ENCODE data around the gene SNX13. TPM values are rescaled to one million over a fixed set of nuclear protein-coding genes. Genes with fewer than 3 reads are reported as not detected.
A peak's percentile ranks its signal among the peaks of the same experiment; 100 is the strongest.

SNX13 gene
- total RNA-seq, 2 experiments from 2014 or later: 20.7 to 24.1 TPM

DNA sequence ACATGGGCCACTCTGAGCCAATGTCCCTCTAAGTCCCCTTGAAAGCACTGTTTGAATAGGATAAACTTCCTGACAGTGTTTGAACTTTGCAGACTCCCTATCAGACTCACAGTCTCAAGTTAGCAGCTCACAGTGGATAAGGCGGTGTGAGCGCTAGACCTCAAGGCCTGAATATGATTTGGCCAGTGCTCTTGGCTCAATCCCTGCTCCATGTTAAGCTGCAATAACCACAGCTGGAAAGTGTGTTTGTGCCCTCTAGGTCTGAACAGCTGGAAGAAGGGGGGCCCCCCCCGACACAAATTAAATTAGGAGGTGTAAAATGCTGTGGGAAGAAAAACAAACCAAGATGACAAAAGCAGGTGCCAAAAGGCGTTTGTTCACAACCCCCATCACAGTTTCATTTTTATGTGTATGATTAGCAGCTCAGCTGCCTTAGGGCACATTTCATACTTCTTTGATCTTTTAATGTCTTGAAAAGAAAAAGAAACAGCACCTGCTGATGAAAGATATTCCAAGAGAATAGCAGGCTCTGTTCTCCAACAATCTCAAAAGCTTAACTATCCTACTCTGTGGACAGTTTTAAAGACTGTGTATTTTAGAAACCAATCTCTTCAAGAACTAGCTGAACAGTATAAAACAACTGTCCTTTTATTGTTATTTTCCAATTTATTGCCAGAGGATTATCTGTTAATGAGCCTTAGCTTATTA is 167.6 kb downstream of the SNX13 start:
- H3K9me3 Mint-ChIP-seq: no peaks in the 10 kb centered on the region
- intact Hi-C loops (cut with micrococcal nuclease): loop anchor here (10.0 kb wide), 3 partner anchors 172 to 552 kb away; partner anchors contain the start of gene SNX13
- H3K4me1 Mint-ChIP-seq (ENCODE audit: low read depth): peaks cover 7% of the 10 kb centered on the region
- no peak overlapping the region for H3K27ac Mint-ChIP-seq
- TF ChIP-seq, protein P1, sequence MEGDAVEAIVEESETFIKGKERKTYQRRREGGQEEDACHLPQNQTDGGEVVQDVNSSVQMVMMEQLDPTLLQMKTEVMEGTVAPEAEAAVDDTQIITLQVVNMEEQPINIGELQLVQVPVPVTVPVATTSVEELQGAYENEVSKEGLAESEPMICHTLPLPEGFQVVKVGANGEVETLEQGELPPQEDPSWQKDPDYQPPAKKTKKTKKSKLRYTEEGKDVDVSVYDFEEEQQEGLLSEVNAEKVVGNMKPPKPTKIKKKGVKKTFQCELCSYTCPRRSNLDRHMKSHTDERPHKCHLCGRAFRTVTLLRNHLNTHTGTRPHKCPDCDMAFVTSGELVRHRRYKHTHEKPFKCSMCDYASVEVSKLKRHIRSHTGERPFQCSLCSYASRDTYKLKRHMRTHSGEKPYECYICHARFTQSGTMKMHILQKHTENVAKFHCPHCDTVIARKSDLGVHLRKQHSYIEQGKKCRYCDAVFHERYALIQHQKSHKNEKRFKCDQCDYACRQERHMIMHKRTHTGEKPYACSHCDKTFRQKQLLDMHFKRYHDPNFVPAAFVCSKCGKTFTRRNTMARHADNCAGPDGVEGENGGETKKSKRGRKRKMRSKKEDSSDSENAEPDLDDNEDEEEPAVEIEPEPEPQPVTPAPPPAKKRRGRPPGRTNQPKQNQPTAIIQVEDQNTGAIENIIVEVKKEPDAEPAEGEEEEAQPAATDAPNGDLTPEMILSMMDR (IDR thresholded peaks at IDR 0.05): no peak
- ChIA-PET POLR2A (no interaction called here), CTCF (interaction anchor here (1.2 to 6.2 kb wide), 5 partner anchors 10 to 544 kb away, joined by 3 to 56 read pairs (median 6); no protein-coding TSS in a partner anchor)
- H3K4me3 Mint-ChIP-seq: no peak overlapping the region
- H3K36me3 Mint-ChIP-seq (ENCODE audit: low read depth): no peaks in the 10 kb centered on the region
- H3K27me3 Mint-ChIP-seq: no peaks in the 10 kb centered on the region
- peak; percentile 30 for ATAC-seq
- peak; percentile 27 for DNase-seq

- H3K4me1 Mint-ChIP-seq (ENCODE audit: low read depth): peaks cover 7% of the 10 kb centered on the region
- H3K27ac Mint-ChIP-seq: no peak overlapping the region
- H3K4me3 Mint-ChIP-seq: no peak overlapping the region
- H3K27me3 Mint-ChIP-seq: no peaks in the 10 kb centered on the region
- ChIA-PET POLR2A (no interaction called here), CTCF (interaction anchor here (1.2 to 6.2 kb wide), 8 partner anchors 9 to 550 kb away, joined by 3 to 56 read pairs (median 8); no protein-coding TSS in a partner anchor)
- TF ChIP-seq, protein P1 (IDR thresholded peaks at IDR 0.05): no peak
- no peaks in the 10 kb centered on the region for H3K36me3 Mint-ChIP-seq (ENCODE audit: low read depth)
- intact Hi-C loops (cut with micrococcal nuclease): loop anchor here (10.0 kb wide), 3 partner anchors 173 to 553 kb away; partner anchors contain the start of gene SNX13
- ATAC-seq (no peak), DNase-seq (no peak)
- no peaks in the 10 kb centered on the region for H3K9me3 Mint-ChIP-seq
These were observed 168.3 kb downstream of the SNX13 start for GRCh38 chr7:17771901-17772408.

DNA sequence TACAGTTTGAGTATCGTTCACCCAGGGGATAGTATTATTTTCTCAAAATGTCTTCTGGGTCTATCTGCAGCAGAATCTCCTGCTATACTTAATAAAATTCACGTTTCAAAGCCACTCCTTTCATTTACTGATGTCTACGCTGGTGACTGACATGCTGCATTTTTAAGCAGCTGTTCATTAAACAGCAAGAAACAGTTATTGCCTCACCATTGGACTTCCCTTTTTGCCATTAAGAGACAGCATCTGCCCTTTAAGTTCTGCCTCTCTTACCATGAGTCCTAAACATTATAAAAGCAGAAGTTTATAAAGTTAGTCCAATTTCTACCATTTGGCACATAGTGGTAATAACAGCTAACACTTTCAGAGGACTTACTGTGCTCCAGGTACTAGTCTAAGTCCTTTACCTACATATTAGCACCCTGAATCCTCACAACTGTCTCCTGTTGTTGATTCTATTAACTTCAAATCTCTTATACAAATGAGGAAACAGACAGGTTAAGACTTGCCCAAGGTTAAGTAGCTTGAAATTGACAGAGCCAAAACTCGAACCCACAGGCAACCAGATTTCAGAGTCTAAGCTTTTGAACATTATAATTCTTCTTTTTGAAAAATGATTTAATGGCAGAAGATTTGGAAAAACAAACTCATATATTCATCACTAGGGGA is 169.5 kb downstream of the SNX13 start:
- Mint-ChIP-seq H3K36me3 (ENCODE audit: low read depth) (no peaks in the 10 kb centered on the region), H3K4me1 (ENCODE audit: low read depth) (peaks cover 7% of the 10 kb centered on the region), H3K9me3 (no peaks in the 10 kb centered on the region), H3K27me3 (no peaks in the 10 kb centered on the region), H3K4me3 (no peak overlapping the region), H3K27ac (no peak overlapping the region)
- ChIA-PET POLR2A (no interaction called here), CTCF (interaction anchor here (0.6 to 6.2 kb wide), 43 partner anchors 7 to 582 kb away, joined by 3 to 56 read pairs (median 4); no protein-coding TSS in a partner anchor)
- ATAC-seq (no peak), DNase-seq (no peak)
- intact Hi-C loops (cut with micrococcal nuclease): loop anchor here (10.0 kb wide), 3 partner anchors 174 to 554 kb away; partner anchors contain the start of gene SNX13
- TF ChIP-seq, protein P1 (IDR thresholded peaks at IDR 0.05): no peak

DNA sequence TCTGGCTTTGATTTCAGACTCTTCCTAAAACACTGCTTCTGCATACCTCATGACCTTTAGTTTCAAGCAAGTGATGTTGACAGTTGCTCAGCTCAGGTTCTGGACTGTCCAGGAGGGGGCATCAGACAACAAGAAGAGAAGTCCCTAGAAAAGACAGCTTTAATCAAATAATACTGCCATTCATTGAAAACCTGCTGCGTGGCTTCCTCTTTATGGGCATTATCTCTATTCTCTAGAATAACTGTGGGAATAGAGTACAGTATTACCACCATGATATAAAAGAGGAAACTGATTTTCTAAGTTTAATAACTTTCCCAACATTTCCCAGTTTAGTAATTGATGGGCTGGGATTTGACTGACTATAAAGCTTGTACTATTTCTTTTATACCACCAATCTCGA is 170.4 kb downstream of the SNX13 start:
- ATAC-seq: peak; percentile 64
- H3K27me3 Mint-ChIP-seq: no peaks in the 10 kb centered on the region
- POLR2A ChIA-PET: no interaction called here
- no peak overlapping the region for H3K27ac Mint-ChIP-seq
- DNase-seq: peak; percentile 80
- peaks cover 7% of the 10 kb centered on the region for H3K4me1 Mint-ChIP-seq (ENCODE audit: low read depth)
- intact Hi-C loops (cut with micrococcal nuclease): loop anchor here (10.0 kb wide), 3 partner anchors 175 to 555 kb away; partner anchors contain the start of gene SNX13
- no peaks in the 10 kb centered on the region for H3K9me3 Mint-ChIP-seq
- TF ChIP-seq, protein P1 (IDR thresholded peaks at IDR 0.05): peak; percentile 70
- no peak overlapping the region for H3K4me3 Mint-ChIP-seq
- CTCF ChIA-PET: interaction anchor here (0.6 to 6.2 kb wide), 54 partner anchors 8 to 583 kb away, joined by 3 to 56 read pairs (median 4); no protein-coding TSS in a partner anchor
- no peaks in the 10 kb centered on the region for H3K36me3 Mint-ChIP-seq (ENCODE audit: low read depth)

Measured in activated CD8-positive, alpha-beta T cell treated with anti-CD3 and anti-CD28 coated beads for 36 hours (primary cell).